ENCODE data around the gene TBCD.
"Not testable (repeated sequence)": the region's sequence is repeated elsewhere in the genome, so short reads cannot be mapped to it uniquely, and the experiment has no call there.

Gene TBCD

DNA sequence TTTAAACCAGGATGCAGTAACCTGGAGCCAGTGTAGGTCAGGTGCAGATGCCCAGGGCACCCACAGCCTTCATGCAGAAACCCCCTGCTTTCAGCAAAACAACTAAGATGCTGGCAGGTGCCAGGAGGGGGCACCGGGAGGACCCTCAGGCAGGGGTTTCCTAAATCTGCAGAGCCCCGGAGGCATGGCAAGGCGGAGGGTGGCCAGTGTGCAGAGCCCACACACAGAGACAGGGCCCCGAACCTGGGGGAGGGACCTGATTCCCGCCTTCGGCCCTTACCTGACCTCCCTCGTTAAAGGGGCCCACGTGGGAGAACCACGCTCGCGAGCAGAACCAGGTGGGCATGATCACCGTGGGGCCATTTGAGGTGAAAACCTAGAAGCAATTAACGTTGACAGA, 213.5 kb downstream of the TBCD start:
- TF ChIP-seq CTCF (IDR thresholded peaks at IDR 0.05; ENCODE audit: control insufficient read depth, extremely low read depth, insufficient read depth) = no peak
- no peak for DNase-seq (ENCODE audit: low read depth)
- no peak overlapping the region for H3K4me3 ChIP-seq (ENCODE audit: low read depth, low read length)

- no peak for TF ChIP-seq CTCF (IDR thresholded peaks at IDR 0.05; ENCODE audit: control insufficient read depth, extremely low read depth, insufficient read depth)
- no peak for DNase-seq (ENCODE audit: low read depth)
- no peak overlapping the region for H3K4me3 ChIP-seq (ENCODE audit: low read depth, low read length)
Observed at GRCh38 chr17:82966415-82966814, 214.6 kb downstream of the TBCD start.

DNA sequence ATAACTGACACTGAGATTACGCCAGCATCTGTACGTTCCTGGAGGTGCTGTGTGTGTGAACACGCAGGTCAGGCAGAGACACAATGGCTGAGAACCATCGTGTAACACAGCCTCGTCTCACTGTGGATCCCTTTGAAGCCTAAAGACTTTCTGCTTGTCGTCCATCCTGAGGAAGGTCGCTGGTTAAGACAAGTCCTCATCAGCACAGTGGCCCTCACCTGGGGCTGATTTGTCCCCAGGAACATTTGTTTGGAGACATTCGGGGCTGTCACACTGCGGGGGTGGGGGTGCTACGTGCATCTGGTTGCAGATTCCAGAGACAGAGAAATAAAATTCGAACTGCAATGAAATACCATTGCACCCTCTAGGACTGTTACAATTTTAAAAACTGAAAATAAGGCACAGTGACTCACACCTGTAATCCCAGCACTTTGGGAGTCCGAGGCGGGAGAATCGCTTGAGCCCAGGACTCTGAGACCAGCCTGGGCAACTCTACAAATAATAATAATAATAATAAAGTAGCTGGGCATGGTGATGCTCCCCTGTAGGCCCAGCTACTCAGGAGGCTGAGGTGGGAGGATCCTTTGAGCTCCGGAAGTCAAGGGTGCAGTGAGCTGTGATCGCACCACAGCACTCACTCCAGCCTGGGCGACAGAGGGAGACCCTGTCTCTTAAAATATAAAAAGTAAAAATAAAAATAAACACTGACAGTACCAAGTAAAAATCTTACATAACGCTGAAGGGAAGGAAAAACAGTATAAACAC, 215.6 kb downstream of the TBCD start:
- no peak for DNase-seq (ENCODE audit: low read depth)
- H3K4me3 ChIP-seq (ENCODE audit: low read depth, low read length) = no peak overlapping the region
- no peak for TF ChIP-seq CTCF (IDR thresholded peaks at IDR 0.05; ENCODE audit: control insufficient read depth, extremely low read depth, insufficient read depth)

DNA sequence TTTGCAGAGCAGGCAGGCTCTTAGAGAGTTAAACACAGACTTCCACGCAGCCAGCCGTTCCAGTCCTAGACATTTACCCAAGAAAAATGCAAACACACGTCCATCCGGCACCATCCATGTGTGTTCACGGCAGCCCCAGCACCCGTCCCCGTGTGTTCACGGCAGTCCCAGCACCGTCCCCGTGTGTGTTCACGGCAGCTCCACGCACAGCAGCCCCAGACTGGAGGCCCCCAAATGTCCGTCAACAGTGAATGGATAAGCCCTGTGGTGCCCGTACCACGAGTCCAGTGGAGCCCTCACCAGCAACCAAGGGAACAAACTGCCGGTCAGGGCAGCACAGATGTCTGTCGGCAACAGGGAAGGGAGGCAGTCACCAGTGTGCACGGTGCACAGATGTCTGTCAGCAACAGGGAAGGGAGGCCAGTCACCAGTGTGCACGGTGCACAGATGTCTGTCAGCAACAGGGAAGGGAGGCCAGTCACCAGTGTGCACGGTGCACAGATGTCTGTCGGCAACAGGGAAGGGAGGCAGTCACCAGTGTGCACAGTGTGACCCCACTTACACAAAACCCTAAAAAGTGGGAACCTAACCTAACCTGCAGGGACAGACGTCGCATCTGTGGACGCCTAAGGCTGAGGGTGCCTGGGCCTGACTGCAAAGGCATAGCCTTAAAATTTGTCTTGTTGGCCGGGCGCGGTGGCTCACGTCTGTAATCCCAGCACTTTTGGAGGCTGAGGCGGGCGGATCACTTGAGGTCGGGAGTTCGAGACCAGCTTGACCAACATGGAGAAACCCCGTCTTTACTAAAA, 216.4 kb downstream of the TBCD start:
- H3K4me3 ChIP-seq (ENCODE audit: low read depth, low read length); DNase-seq (ENCODE audit: low read depth): not testable (repeated sequence)

GRCh38 chr17:82970067-82970466, 218.2 kb downstream of the TBCD start:
- no peak for TF ChIP-seq CTCF (IDR thresholded peaks at IDR 0.05; ENCODE audit: control insufficient read depth, extremely low read depth, insufficient read depth)
- DNase-seq (ENCODE audit: low read depth) = no peak
- no peak overlapping the region for H3K4me3 ChIP-seq (ENCODE audit: low read depth, low read length)

DNA sequence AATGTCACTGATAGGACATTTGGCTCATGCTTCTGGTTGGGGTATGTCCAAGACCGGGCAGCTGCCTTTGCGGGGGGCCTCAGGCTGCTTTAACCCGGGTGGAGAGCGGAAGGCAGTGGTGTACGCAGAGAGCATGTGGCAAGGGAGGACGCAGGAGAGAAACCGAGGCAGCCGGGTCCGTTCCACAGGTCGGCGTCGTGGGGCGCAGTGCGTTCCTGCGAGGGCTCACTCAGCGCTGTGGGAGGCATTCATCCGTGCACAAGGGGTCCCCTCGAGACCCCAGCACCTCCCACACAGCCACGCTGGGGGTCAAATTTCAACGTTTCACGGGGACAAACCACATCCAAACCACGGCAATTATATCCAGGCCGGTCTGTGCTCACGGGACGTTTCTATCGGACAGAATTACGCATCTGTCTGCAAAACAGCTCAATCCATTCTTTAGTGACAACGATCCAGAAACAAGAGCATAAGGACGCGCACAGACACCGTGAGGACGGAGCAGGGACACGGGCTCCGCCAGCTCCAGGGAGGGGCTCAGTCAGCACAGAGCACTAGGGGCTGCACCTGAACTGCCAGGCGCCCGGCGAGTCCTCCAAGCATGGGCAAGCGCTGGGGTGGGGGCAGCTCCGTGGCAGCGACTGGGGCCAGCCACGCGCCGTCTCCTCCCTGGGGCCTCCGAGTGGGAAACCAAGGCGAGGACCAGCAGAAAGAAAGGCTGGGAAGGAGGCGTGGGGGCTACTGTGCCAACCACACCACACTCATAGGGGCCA, 219.1 kb downstream of the TBCD start:
- no peak for DNase-seq (ENCODE audit: low read depth)
- TF ChIP-seq CTCF (IDR thresholded peaks at IDR 0.05; ENCODE audit: control insufficient read depth, extremely low read depth, insufficient read depth) = no peak
- H3K4me3 ChIP-seq (ENCODE audit: low read depth, low read length) = no peak overlapping the region

DNA sequence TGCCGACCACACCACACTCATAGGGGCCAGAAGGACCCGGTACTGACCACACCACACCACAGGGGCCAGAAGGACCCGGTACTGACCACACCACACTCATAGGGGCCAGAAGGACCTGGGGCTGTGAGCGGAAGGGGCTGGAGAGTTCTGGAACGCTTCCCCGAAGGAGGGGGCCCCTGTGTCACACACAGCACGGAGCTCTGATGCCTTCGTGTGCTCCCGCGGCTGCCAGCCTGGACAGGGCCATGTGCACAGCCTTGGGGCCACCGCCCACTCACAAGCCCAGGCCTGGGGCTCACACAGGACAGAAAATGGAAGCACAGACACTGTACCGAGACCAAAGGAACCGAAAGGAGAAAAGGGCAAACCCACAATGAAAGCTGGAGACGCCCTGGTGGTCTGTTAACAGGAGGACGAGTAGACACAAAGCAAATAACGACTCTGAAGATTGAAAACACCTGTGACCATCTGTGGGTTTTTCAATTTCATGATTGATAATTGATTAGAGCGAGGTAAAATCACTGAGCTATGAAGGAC, 221.0 kb downstream of the TBCD start:
- TF ChIP-seq CTCF (IDR thresholded peaks at IDR 0.05; ENCODE audit: control insufficient read depth, extremely low read depth, insufficient read depth) = no peak
- DNase-seq (ENCODE audit: low read depth) = no peak

More for the DNA sequence above, 221.0 kb downstream of the TBCD start:
- H3K4me3 ChIP-seq (ENCODE audit: low read depth, low read length) = no peak overlapping the region

Measured in LNCaP clone FGC (cell line).